ENCODE results near the gene THSD7A.

The THSD7A gene

GRCh38 chr7:11811709-11812108 lies 20.3 kb downstream of the THSD7A start:
- no peak for DNase-seq

- DNase-seq, result no peak
These were observed 21.9 kb downstream of the THSD7A start for GRCh38 chr7:11810043-11810625.

GRCh38 chr7:11807000-11807399 lies 25.0 kb downstream of the THSD7A start:
- no peak for DNase-seq

GRCh38 chr7:11804621-11805020 lies 27.4 kb downstream of the THSD7A start:
- no peak for DNase-seq

GRCh38 chr7:11795231-11795630 lies 36.8 kb downstream of the THSD7A start:
- no peak for DNase-seq

- DNase-seq, result no peak
These were observed 39.8 kb downstream of the THSD7A start for GRCh38 chr7:11792166-11792565.

GRCh38 chr7:11788568-11788967 lies 43.4 kb downstream of the THSD7A start:
- no peak for DNase-seq

- no peak for DNase-seq
These were observed 44.5 kb downstream of the THSD7A start for GRCh38 chr7:11787534-11787933.

GRCh38 chr7:11786186-11786585 lies 45.8 kb downstream of the THSD7A start:
- DNase-seq, result no peak

- no peak for DNase-seq
These were observed 47.0 kb downstream of the THSD7A start for GRCh38 chr7:11784769-11785536.

- no peak for DNase-seq
These were observed 51.9 kb downstream of the THSD7A start for GRCh38 chr7:11779864-11780674.

GRCh38 chr7:11776039-11776438 lies 56.0 kb downstream of the THSD7A start:
- no peak for DNase-seq

- DNase-seq, result no peak
These were observed 56.6 kb downstream of the THSD7A start for GRCh38 chr7:11775401-11775800.

- DNase-seq, result no peak
These were observed 63.7 kb downstream of the THSD7A start for GRCh38 chr7:11768263-11768662.

GRCh38 chr7:11767148-11767547 lies 64.8 kb downstream of the THSD7A start:
- DNase-seq, result no peak

GRCh38 chr7:11760372-11760771 lies 71.6 kb downstream of the THSD7A start:
- no peak for DNase-seq

GRCh38 chr7:11758627-11759111 lies 73.3 kb downstream of the THSD7A start:
- DNase-seq, result no peak

- no peak for DNase-seq
These were observed 74.8 kb downstream of the THSD7A start for GRCh38 chr7:11757153-11757552.

GRCh38 chr7:11754933-11755332 lies 77.1 kb downstream of the THSD7A start:
- DNase-seq, result no peak

- DNase-seq, result no peak
These were observed 77.9 kb downstream of the THSD7A start for GRCh38 chr7:11754123-11754522.

- DNase-seq, result no peak
These were observed 78.6 kb downstream of the THSD7A start for GRCh38 chr7:11753433-11753832.

- DNase-seq, result no peak
These were observed 80.1 kb downstream of the THSD7A start for GRCh38 chr7:11751807-11752389.

- no peak for DNase-seq
These were observed 80.7 kb downstream of the THSD7A start for GRCh38 chr7:11751315-11751714.

All from CD4-positive, alpha-beta T cell treated with Interleukin-4 for 1 hour (primary cell).